ENCODE data around the gene PNMA8B.

PNMA8B gene

GRCh38 chr19:46487178-46487801 lies 8.4 kb downstream of the PNMA8B start:
- no peak overlapping the region for H3K9ac ChIP-seq
- no peaks in the 10 kb centered on the region for H3K36me3 ChIP-seq (ENCODE audit: insufficient read depth)
- no peak overlapping the region for H3K4me3 ChIP-seq (IDR thresholded peaks at IDR 0.05; ENCODE audit: insufficient read depth, low read depth, low read length)
- H3K27me3 ChIP-seq (ENCODE audit: insufficient read depth, low read depth) = peaks cover 93% of the 10 kb centered on the region
- no peak for TF ChIP-seq CTCF (conservative IDR thresholded peaks at IDR 0.05; ENCODE audit: low read depth, low read length)
- H3K4me1 ChIP-seq (ENCODE audit: low read depth, poor library complexity, severe bottlenecking) = no peaks in the 10 kb centered on the region
- H4K20me1 ChIP-seq (ENCODE audit: insufficient read depth) = no peaks in the 10 kb centered on the region
- no peak overlapping the region for H3K27ac ChIP-seq
- no peaks in the 10 kb centered on the region for H3K79me2 ChIP-seq (ENCODE audit: insufficient read depth, low read depth)
- no peak overlapping the region; the same call in 1 of the 2 replicates for H2AFZ ChIP-seq (ENCODE audit: low read depth)
- H3K4me2 ChIP-seq = no peak overlapping the region; the same call in 1 of the 2 replicates

GRCh38 chr19:46486358-46486757 lies 9.3 kb downstream of the PNMA8B start:
- no peak for TF ChIP-seq CTCF (conservative IDR thresholded peaks at IDR 0.05; ENCODE audit: low read depth, low read length)
- no peak overlapping the region for H3K4me2 ChIP-seq
- H3K4me3 ChIP-seq (IDR thresholded peaks at IDR 0.05; ENCODE audit: insufficient read depth, low read depth, low read length) = no peak overlapping the region
- H3K36me3 ChIP-seq (ENCODE audit: insufficient read depth) = no peaks in the 10 kb centered on the region
- H3K27ac ChIP-seq = no peak overlapping the region
- H2AFZ ChIP-seq (ENCODE audit: low read depth) = no peak overlapping the region
- H3K27me3 ChIP-seq (ENCODE audit: insufficient read depth, low read depth) = peaks cover 94% of the 10 kb centered on the region
- H4K20me1 ChIP-seq (ENCODE audit: insufficient read depth) = no peaks in the 10 kb centered on the region
- H3K4me1 ChIP-seq (ENCODE audit: low read depth, poor library complexity, severe bottlenecking) = no peaks in the 10 kb centered on the region
- H3K79me2 ChIP-seq (ENCODE audit: insufficient read depth, low read depth) = no peaks in the 10 kb centered on the region
- H3K9ac ChIP-seq = no peak overlapping the region

GRCh38 chr19:46484656-46485055 lies 11.0 kb downstream of the PNMA8B start:
- Histone ChIP-seq H3K27ac (no peak overlapping the region), H3K4me2 (no peak overlapping the region), H3K79me2 (ENCODE audit: insufficient read depth, low read depth) (no peaks in the 10 kb centered on the region), H3K9ac (no peak overlapping the region), H2AFZ (ENCODE audit: low read depth) (no peak overlapping the region), H3K4me1 (ENCODE audit: low read depth, poor library complexity, severe bottlenecking) (no peaks in the 10 kb centered on the region), H3K36me3 (ENCODE audit: insufficient read depth) (no peaks in the 10 kb centered on the region), H4K20me1 (ENCODE audit: insufficient read depth) (no peaks in the 10 kb centered on the region), H3K4me3 (IDR thresholded peaks at IDR 0.05; ENCODE audit: insufficient read depth, low read depth, low read length) (no peak overlapping the region), H3K27me3 (ENCODE audit: insufficient read depth, low read depth) (peaks cover 92% of the 10 kb centered on the region)
- TF ChIP-seq CTCF (conservative IDR thresholded peaks at IDR 0.05; ENCODE audit: low read depth, low read length) = no peak

- peaks cover 91% of the 10 kb centered on the region for H3K27me3 ChIP-seq (ENCODE audit: insufficient read depth, low read depth)
- H3K4me3 ChIP-seq (IDR thresholded peaks at IDR 0.05; ENCODE audit: insufficient read depth, low read depth, low read length) = no peak overlapping the region
- no peak overlapping the region for H3K27ac ChIP-seq
- H3K79me2 ChIP-seq (ENCODE audit: insufficient read depth, low read depth) = no peaks in the 10 kb centered on the region
- H3K4me2 ChIP-seq = no peak overlapping the region
- no peak overlapping the region for H2AFZ ChIP-seq (ENCODE audit: low read depth)
- H3K4me1 ChIP-seq (ENCODE audit: low read depth, poor library complexity, severe bottlenecking) = peaks cover 6% of the 10 kb centered on the region
- TF ChIP-seq CTCF (conservative IDR thresholded peaks at IDR 0.05; ENCODE audit: low read depth, low read length) = no peak
- no peaks in the 10 kb centered on the region for H4K20me1 ChIP-seq (ENCODE audit: insufficient read depth)
- H3K36me3 ChIP-seq (ENCODE audit: insufficient read depth) = no peaks in the 10 kb centered on the region
- H3K9ac ChIP-seq = no peak overlapping the region
Observed at GRCh38 chr19:46482631-46483030, 13.0 kb downstream of the PNMA8B start.

Measured in KMS-11 (cell line).